Mononuclear cell (primary cell): ENCODE data around the gene IFNA8. TPM values are rescaled to one million over a fixed set of nuclear protein-coding genes. Genes with fewer than 3 reads are reported as not detected.
"Not testable (repeated sequence)": the region's sequence is repeated elsewhere in the genome, so short reads cannot be mapped to it uniquely, and the experiment has no call there.

ENCODE experiments used
- H3K27me3 ChIP-seq: 2 replicates; pipeline ENCODE4 v1.6.0; 2011; ENCODE audit warnings: low read length, control low read depth; ENCODE audit not compliant: insufficient read depth
- H3K4me1 ChIP-seq: 2 replicates; pipeline ENCODE4 v1.5.1; 2011; ENCODE audit warnings: mild to moderate bottlenecking, low read length, control low read depth; ENCODE audit not compliant: insufficient read depth
- H3K4me3 ChIP-seq: 2 replicates; pipeline ENCODE4 v1.5.1; 2011; ENCODE audit warnings: mild to moderate bottlenecking, low read length, moderate library complexity
- H3K9me3 ChIP-seq: 2 replicates; pipeline ENCODE4 v1.5.1; 2011; ENCODE audit warnings: low read depth, mild to moderate bottlenecking, control low read depth, low read length
- total RNA-seq: library from RNA; depleted of rRNA; stranded (reverse); fragments of >200 nt; gene quantifications from one replicate; pipeline ENCODE4 v1.2.3, GENCODE V29; 2012

IFNA8 gene
- total RNA-seq = not detected

DNA sequence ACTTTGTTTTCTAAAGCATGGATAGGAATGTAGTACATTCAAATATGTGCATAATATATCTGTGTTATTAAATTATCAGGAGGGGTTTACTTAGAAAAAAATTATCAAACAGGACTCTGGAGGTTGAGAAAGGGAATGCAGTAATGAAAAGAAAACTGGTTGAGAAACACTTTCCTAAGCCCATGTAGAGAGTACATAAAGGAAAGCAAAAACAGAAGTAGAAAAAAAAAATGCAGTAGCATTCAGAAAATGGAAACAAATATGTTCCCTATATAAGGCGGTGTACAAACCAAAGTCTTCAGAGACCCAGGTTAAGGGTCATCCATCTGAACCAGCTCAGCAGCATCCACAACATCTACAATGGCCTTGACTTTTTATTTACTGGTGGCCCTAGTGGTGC, at the start of gene IFNA8:
Gene IFNA8 (plus strand): TSS at position 301 of the 400 bp plus-strand sequence. CDS start 60 bp downstream, at position 361.
- Histone ChIP-seq H3K4me1 (peaks cover 7% of the 10 kb centered on the region), H3K4me3 (no peak within 1 kb of the TSS), H3K9me3 (no peaks in the 10 kb centered on the region), H3K27me3 (peaks cover 25% of the 10 kb centered on the region)

GRCh38 chr9:21362287-21362686, 46.6 kb upstream of the IFNA8 start:
- no peak overlapping the region for H3K4me3 ChIP-seq
- H3K4me1 ChIP-seq = peaks cover 13% of the 10 kb centered on the region
- H3K27me3 ChIP-seq = peaks cover 11% of the 10 kb centered on the region
- H3K9me3 ChIP-seq = no peaks in the 10 kb centered on the region

GRCh38 chr9:21367169-21367568, 41.7 kb upstream of the IFNA8 start:
- not testable (repeated sequence) for H3K4me3 ChIP-seq, H3K4me1 ChIP-seq, H3K9me3 ChIP-seq
- peaks cover 13% of the 10 kb centered on the region for H3K27me3 ChIP-seq

- H3K4me3 ChIP-seq = no peak within 1 kb of the TSS
- peaks cover 13% of the 10 kb centered on the region for H3K27me3 ChIP-seq
- no peaks in the 10 kb centered on the region for H3K9me3 ChIP-seq
- no peaks in the 10 kb centered on the region for H3K4me1 ChIP-seq
These were observed 41.0 kb upstream of the IFNA8 start, which contains the start of gene IFNA13 for GRCh38 chr9:21367957-21368356. Gene IFNA13, minus strand, starts transcription at chr9:21368057. Its CDS starts 47 bp downstream, at chr9:21368010.

DNA sequence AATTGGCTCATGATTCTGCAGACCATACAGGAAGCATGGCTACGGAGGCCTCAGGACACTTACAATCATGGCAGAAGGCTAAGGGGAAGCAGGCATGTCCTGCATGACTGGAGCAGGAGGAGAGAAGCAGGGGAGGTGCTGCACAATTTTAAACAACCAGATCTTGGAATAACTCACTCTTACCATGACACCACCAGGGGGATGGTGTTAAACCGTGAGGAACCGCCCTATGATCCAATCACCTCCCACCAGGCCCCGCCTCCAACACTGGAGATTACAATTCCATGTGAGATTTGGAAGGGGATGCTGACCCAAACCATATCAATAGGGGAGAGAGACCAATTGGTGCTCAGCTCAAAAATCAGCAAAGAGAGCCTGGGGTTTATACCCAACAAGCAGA, 37.5 kb upstream of the IFNA8 start:
- H3K4me1 ChIP-seq, H3K4me3 ChIP-seq, H3K9me3 ChIP-seq: not testable (repeated sequence)
- H3K27me3 ChIP-seq = peaks cover 20% of the 10 kb centered on the region

GRCh38 chr9:21381448-21382339, 27.2 kb upstream of the IFNA8 start:
- no peak overlapping the region for H3K4me3 ChIP-seq
- H3K4me1 ChIP-seq = peaks cover 20% of the 10 kb centered on the region
- H3K27me3 ChIP-seq = peaks cover 70% of the 10 kb centered on the region
- H3K9me3 ChIP-seq = no peaks in the 10 kb centered on the region

- peaks cover 75% of the 10 kb centered on the region for H3K27me3 ChIP-seq
- H3K9me3 ChIP-seq = no peaks in the 10 kb centered on the region
- no peak overlapping the region for H3K4me3 ChIP-seq
- peaks cover 20% of the 10 kb centered on the region for H3K4me1 ChIP-seq
These were observed 25.3 kb upstream of the IFNA8 start for GRCh38 chr9:21383627-21384026.

DNA sequence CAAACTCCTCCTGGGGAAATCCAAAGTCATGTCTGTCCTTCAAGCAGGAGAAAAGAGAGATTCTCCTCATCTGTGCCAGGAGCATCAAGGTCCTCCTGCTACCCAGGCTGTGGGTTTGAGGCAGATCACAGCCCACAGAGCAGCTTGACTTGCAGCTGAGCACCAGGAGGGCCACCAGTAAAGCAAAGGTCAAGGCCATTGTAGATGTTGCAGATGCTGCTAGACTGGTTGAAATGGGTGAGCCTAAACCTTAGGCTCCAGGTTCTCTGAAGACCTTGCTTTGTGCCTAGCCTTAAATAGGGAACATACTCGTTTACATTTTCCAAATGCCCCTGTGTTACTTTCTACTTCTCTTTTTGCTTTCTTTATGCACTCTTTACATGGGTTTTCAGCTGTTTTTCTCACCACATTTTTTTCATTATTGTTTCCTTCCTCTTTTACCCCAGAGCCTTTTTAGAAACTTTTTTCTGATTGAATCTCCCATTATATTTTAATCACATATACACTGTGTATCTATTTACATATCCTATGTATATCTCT, 23.7 kb upstream of the IFNA8 start, which contains the start of gene IFNA2:
Gene IFNA2 (minus strand): TSS at position 268 of the 540 bp plus-strand sequence. CDS start 69 bp downstream, at position 199.
- Histone ChIP-seq H3K4me1 (peaks cover 20% of the 10 kb centered on the region), H3K9me3 (no peaks in the 10 kb centered on the region), H3K4me3 (no peak within 1 kb of the TSS), H3K27me3 (peaks cover 75% of the 10 kb centered on the region)

DNA sequence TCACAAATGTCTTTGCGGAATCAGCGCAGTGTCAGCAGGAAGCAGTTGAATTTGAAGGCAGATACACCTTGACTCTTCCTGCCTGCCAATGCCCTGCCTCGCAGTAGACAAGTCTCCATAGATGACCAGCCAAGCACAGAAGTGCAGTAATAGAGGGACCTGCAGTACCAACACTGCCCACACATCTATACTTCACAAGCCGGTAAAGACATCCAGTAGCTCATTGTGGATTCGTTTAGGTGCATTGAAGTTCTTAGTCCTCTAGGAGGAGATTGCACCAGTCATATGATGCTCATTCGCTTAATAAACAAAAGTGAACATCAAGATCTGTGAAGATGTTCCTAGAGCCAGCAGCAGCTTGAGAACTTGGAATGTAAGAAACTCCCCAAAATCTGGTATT, 16.6 kb upstream of the IFNA8 start:
- Histone ChIP-seq H3K9me3 (no peaks in the 10 kb centered on the region), H3K27me3 (peaks cover 91% of the 10 kb centered on the region), H3K4me1 (peaks cover 8% of the 10 kb centered on the region), H3K4me3 (no peak overlapping the region)

DNA sequence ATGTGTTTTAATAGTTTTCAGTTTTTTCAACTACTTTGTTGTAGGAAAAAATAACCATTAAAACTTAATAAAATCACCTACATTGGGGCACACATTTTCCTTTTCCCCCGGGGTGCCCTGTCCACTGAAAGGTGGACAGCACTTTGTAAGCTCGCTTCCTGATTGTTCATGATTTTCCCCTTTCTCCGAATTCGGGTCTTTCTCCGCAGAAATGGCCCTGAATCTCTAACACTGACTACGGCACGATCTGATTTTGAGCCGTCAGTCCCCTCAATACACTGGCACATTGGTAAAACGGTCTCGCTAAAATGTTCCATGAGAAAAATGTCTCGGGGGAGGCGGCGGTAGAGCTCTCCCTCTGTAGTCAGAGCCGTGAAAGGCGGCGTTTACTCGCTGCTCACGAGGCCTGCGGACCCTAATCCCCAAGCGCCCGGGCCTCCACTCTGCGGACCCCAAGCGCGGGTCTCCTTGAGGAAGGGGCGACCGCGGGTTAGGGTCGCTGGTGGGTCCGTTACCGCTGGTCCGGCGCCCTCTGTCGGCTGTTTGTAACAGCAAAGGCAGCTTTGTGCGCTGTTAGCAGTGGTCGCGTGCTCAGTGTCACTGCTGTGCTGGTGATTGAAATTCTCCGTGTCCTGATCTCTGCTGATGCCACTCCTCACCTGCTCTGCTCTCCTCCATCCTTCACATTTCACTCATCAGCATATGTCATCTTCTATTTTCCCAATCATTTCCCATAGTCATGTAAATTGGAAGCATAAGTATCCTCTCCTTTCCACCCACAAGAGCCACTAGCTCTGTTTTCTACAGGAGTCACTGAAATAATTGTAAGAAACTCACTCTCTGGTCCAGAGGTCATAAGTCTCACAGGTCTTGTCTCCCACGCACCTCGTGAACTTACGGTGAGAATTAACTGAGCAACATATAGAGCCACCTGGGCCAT, 12.9 kb upstream of the IFNA8 start:
- Histone ChIP-seq H3K27me3 (peaks cover 88% of the 10 kb centered on the region), H3K9me3 (no peaks in the 10 kb centered on the region), H3K4me3 (peak overlapping the region; percentile 4), H3K4me1 (peaks cover 8% of the 10 kb centered on the region)

DNA sequence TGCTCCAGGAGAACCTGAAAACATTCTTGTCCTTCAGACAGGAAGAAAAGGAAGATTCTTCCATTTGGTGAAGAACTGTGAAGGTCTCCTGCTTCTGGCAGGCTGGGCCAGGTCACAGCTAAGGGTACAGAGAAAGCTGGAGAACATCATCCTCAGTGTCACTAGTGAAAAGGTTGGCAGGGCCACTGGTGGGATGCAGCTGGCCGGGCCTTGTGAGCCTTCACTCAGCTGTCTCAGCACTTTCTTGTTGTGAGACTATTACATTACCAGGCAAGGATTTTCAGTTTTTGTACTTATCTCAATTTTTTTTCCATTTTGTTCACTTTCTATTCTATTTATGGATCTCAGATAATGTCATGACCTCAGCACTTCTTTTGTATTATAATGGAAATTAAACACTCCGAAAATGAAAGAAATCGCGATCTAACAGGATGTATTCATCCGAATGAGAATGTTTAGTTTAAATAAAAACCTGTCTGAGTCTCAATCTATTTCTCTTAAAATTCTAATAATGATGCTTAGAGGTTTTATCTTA, 9.9 kb upstream of the IFNA8 start:
- Histone ChIP-seq H3K27me3 (peaks cover 90% of the 10 kb centered on the region), H3K9me3 (no peaks in the 10 kb centered on the region), H3K4me3 (no peak overlapping the region), H3K4me1 (peaks cover 20% of the 10 kb centered on the region)

GRCh38 chr9:21399956-21400355, 9.0 kb upstream of the IFNA8 start:
- Histone ChIP-seq H3K9me3 (no peaks in the 10 kb centered on the region), H3K4me1 (peaks cover 20% of the 10 kb centered on the region), H3K27me3 (peaks cover 89% of the 10 kb centered on the region), H3K4me3 (no peak overlapping the region)

- Histone ChIP-seq H3K4me3 (no peak overlapping the region), H3K4me1 (peaks cover 12% of the 10 kb centered on the region), H3K9me3 (no peaks in the 10 kb centered on the region), H3K27me3 (peaks cover 71% of the 10 kb centered on the region)
These were observed 6.3 kb upstream of the IFNA8 start for GRCh38 chr9:21402386-21403251.

GRCh38 chr9:21404146-21404545, 4.8 kb upstream of the IFNA8 start:
- Histone ChIP-seq H3K27me3 (peaks cover 59% of the 10 kb centered on the region), H3K4me3 (no peak overlapping the region), H3K4me1 (peaks cover 12% of the 10 kb centered on the region), H3K9me3 (no peaks in the 10 kb centered on the region)
